PC-3 (cell line): Measurements from ENCODE around the gene RPS27L. TPM values are rescaled to one million over a fixed set of nuclear protein-coding genes. Genes with fewer than 3 reads are reported as not detected.
A peak's percentile ranks its signal among the peaks of the same experiment; 100 is the strongest.

ENCODE experiments used
- ATAC-seq: fragments of 200-7000 bp; cut with Tn5 transposase; 2 replicates; pipeline ENCODE4 v1.9.1; 2020; ENCODE audit warnings: mild to moderate bottlenecking, moderate library complexity
- BruUV-seq: library from RNA; stranded (reverse); fragments of 400-500 nt; replicated peaks from 2 replicates; lab custom pipeline; 2021; lab: Mats Ljungman, UMichigan
- CTCF ChIA-PET: fragments of 300-600 bp; sonication (Branson Sonifier 250); formaldehyde crosslinking; loops from one replicate; lab custom pipeline; 2022; ENCODE audit warnings: antibody characterized with exemption; lab: Charles Lee
- POLR2A ChIA-PET: fragments of 300-600 bp; sonication (Branson Sonifier 250); formaldehyde crosslinking; loops from one replicate; lab custom pipeline; 2022; ENCODE audit warnings: antibody characterized with exemption; ENCODE audit not compliant: unreplicated experiment; lab: Charles Lee
- DNase-seq: peaks from one replicate; pipeline ENCODE4 v3.0.0-alpha.2; 2015
- H2AFZ ChIP-seq: fragments of 300-600 bp; sonication (generic); 2 replicates; pipeline ENCODE4 v1.6.0; 2016; ENCODE audit warnings: antibody characterized with exemption, low read length
- H3F3A ChIP-seq: fragments of 300-600 bp; sonication (generic); one replicate; pipeline ENCODE4 v1.6.0; 2017; ENCODE audit warnings: antibody characterized with exemption, low read length, control low read depth, mild to moderate bottlenecking; ENCODE audit not compliant: unreplicated experiment
- H3K27ac ChIP-seq: fragments of 300-600 bp; sonication (generic); 2 replicates; pipeline ENCODE4 v1.5.1; 2016; ENCODE audit warnings: mild to moderate bottlenecking, low read length
- H3K27me3 ChIP-seq: fragments of 300-600 bp; sonication (generic); 2 replicates; pipeline ENCODE4 v1.6.1; 2016; ENCODE audit warnings: low read length, mixed read lengths
- H3K36me3 ChIP-seq: fragments of 300-600 bp; sonication (generic); 2 replicates; pipeline ENCODE4 v1.6.1; 2016; ENCODE audit warnings: low read depth, mixed run types, low read length, mixed read lengths
- H3K4me1 ChIP-seq: fragments of 300-600 bp; sonication (generic); 2 replicates; pipeline ENCODE4 v1.5.1; 2016; ENCODE audit warnings: low read length; ENCODE audit not compliant: insufficient read depth
- H3K4me2 ChIP-seq: fragments of 300-600 bp; sonication (generic); 2 replicates; pipeline ENCODE4 v1.6.0; 2016; ENCODE audit warnings: low read length
- H3K4me3 ChIP-seq: fragments of 300-600 bp; sonication (generic); 2 replicates; pipeline ENCODE4 v1.5.1; 2016; ENCODE audit warnings: mild to moderate bottlenecking, low read length, mixed read lengths
- H3K79me2 ChIP-seq: fragments of 300-600 bp; sonication (generic); 2 replicates; pipeline ENCODE4 v1.6.1; 2017; ENCODE audit warnings: low read length, mixed read lengths
- H3K9ac ChIP-seq: fragments of 300-600 bp; sonication (generic); 2 replicates; pipeline ENCODE4 v1.6.0; 2016; ENCODE audit warnings: mild to moderate bottlenecking, low read length
- H3K9me2 ChIP-seq: fragments of 300-600 bp; sonication (generic); replicated peaks from 2 replicates; pipeline ENCODE4 v1.6.1; 2016; ENCODE audit warnings: mixed run types, low read length, mixed read lengths
- H3K9me3 ChIP-seq: fragments of 300-600 bp; sonication (generic); 2 replicates; pipeline ENCODE4 v1.6.1; 2016; ENCODE audit warnings: low read length, mixed read lengths
- H4K20me1 ChIP-seq: fragments of 300-600 bp; sonication (generic); 2 replicates; pipeline ENCODE4 v1.6.1; 2016; ENCODE audit warnings: low read length, mixed read lengths
- EZH2 ChIP-seq: fragments of 300-600 bp; sonication (generic); IDR thresholded peaks from one replicate; pipeline ENCODE4 v1.6.1; 2017; ENCODE audit warnings: antibody characterized with exemption, mild to moderate bottlenecking, low read length; ENCODE audit not compliant: unreplicated experiment
- EZH2phosphoT487 ChIP-seq: fragments of 300-600 bp; sonication (generic); IDR thresholded peaks from 2 replicates; pipeline ENCODE4 v1.6.1; 2018; ENCODE audit warnings: mild to moderate bottlenecking, antibody characterized with exemption, low read length, borderline replicate concordance
- intact Hi-C: fragments of 100-400 bp; cut with micrococcal nuclease; formaldehyde crosslinking; loops from 2 replicates; pipeline ENCODE4 v1.9.0; 2023
- total RNA-seq: library from RNA; depleted of rRNA; stranded (reverse); fragments of >200 nt; gene quantifications from 2 replicates; pipeline ENCODE4 v1.2.3, GENCODE V29; 2014
- TF ChIP-seq, protein P1 (sequence below): fragments of 300-600 bp; sonication (generic); conservative IDR thresholded peaks from 2 replicates; pipeline ENCODE4 v1.5.1; 2017; ENCODE audit warnings: antibody characterized with exemption, low read depth, mild to moderate bottlenecking, low read length

Gene RPS27L
- total RNA-seq, 1 experiment from 2014 or later = 48.5 TPM

DNA sequence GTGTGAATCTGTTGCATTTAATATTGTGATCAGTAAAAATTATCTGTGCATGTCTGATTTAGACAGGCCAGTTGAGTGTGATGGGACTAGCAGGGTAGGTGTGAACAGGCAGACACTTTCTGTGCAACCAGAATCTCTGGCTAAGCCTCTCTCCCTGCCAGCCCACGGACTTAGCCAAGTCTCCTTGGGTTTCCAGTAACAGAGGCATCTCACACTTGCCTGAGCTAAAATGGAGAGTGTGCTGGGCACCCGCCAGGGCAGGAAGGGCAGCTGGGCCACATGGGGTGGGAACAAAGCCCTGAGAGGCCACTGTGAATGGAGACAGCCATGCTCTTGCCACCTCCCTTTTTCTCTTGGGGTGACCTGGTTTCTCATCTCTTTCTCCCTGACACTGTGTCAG, 12.5 kb upstream of the RPS27L start:
- intact Hi-C loops = no loop called here
- no peaks in the 10 kb centered on the region for H3K9me2 ChIP-seq
- no peak overlapping the region for H3K4me3 ChIP-seq
- no peaks in the 10 kb centered on the region for H3K27me3 ChIP-seq
- H3K27ac ChIP-seq = no peak overlapping the region
- H3K9ac ChIP-seq = no peak overlapping the region
- ChIA-PET POLR2A (no interaction called here), CTCF (no interaction called here)
- DNase-seq (no peak), ATAC-seq (no peak)
- BruUV-seq = no TSS peak
- H3K36me3 ChIP-seq = no peaks in the 10 kb centered on the region
- TF ChIP-seq EZH2 (no peak), EZH2phosphoT487 (no peak)
- TF ChIP-seq, protein P1, sequence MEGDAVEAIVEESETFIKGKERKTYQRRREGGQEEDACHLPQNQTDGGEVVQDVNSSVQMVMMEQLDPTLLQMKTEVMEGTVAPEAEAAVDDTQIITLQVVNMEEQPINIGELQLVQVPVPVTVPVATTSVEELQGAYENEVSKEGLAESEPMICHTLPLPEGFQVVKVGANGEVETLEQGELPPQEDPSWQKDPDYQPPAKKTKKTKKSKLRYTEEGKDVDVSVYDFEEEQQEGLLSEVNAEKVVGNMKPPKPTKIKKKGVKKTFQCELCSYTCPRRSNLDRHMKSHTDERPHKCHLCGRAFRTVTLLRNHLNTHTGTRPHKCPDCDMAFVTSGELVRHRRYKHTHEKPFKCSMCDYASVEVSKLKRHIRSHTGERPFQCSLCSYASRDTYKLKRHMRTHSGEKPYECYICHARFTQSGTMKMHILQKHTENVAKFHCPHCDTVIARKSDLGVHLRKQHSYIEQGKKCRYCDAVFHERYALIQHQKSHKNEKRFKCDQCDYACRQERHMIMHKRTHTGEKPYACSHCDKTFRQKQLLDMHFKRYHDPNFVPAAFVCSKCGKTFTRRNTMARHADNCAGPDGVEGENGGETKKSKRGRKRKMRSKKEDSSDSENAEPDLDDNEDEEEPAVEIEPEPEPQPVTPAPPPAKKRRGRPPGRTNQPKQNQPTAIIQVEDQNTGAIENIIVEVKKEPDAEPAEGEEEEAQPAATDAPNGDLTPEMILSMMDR = no peak
- no peaks in the 10 kb centered on the region for H3K9me3 ChIP-seq
- no peak overlapping the region for H2AFZ ChIP-seq
- no peaks in the 10 kb centered on the region for H3F3A ChIP-seq
- no peak overlapping the region for H3K4me2 ChIP-seq
- no peaks in the 10 kb centered on the region for H4K20me1 ChIP-seq
- H3K79me2 ChIP-seq = no peaks in the 10 kb centered on the region
- H3K4me1 ChIP-seq = no peaks in the 10 kb centered on the region

GRCh38 chr15:63166219-63166618, 8.9 kb upstream of the RPS27L start:
- Histone ChIP-seq H3K27me3 (no peaks in the 10 kb centered on the region), H3K9me3 (no peaks in the 10 kb centered on the region), H3F3A (no peaks in the 10 kb centered on the region), H4K20me1 (no peaks in the 10 kb centered on the region), H3K9ac (no peak overlapping the region), H3K4me1 (no peaks in the 10 kb centered on the region), H3K9me2 (no peaks in the 10 kb centered on the region), H2AFZ (no peak overlapping the region), H3K4me3 (no peak overlapping the region), H3K27ac (no peak overlapping the region), H3K4me2 (no peak overlapping the region), H3K36me3 (no peaks in the 10 kb centered on the region), H3K79me2 (no peaks in the 10 kb centered on the region)
- ATAC-seq = peak; percentile 65
- ChIA-PET POLR2A (interaction anchor here (0.6 kb wide), 1 partner anchor 74 kb away, joined by 24 read pairs; no protein-coding TSS in a partner anchor), CTCF (interaction anchor here (0.6 to 0.7 kb wide), 2 partner anchors 68 to 95 kb away, joined by 3 to 4 read pairs; no protein-coding TSS in a partner anchor)
- DNase-seq = peak; percentile 34
- TF ChIP-seq, protein P1 = peak; percentile 52
- TF ChIP-seq EZH2 = no peak
- no peak for TF ChIP-seq EZH2phosphoT487
- no TSS peak for BruUV-seq
- intact Hi-C loops = no loop called here

DNA sequence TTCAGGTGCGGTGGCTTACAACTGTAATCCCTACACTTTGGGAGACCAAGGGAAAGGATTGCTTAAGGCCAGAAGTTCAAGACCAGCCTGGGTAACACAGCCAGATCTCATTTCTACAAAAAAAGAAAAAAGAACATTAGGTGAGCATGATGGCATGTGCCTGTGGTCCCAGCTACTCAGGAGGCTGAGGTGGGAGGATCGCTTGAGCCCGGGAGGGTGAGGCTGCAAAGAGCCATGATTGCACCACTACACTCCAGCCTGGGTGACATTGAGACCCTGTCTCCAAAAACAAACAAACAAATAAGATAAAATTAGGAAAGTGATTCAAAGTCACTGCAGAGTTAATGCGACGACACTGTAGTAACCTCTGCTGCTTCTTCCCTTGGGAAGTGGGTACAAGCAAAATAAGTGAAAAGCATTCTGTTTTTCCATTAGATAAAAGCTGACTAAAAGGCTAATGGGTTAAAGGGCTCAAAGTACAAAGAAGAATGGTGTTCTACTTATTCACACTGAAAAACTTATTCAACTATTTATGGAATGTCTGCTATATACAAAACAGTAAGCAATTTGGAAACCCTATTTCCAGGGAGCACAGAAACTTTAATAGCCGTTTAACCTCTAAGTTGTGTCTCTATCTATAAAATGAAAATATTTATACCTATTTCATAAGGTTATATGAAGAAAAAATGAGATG, 8.0 kb upstream of the RPS27L start:
- no peak for ATAC-seq
- intact Hi-C loops = no loop called here
- POLR2A ChIA-PET = interaction anchor here (0.6 kb wide), 1 partner anchor 75 kb away, joined by 24 read pairs; no protein-coding TSS in a partner anchor

More for the DNA sequence above, 8.0 kb upstream of the RPS27L start:
- H3K36me3 ChIP-seq = no peaks in the 10 kb centered on the region
- no peak for DNase-seq
- no peak overlapping the region for H3K4me3 ChIP-seq
- H3K27me3 ChIP-seq = no peaks in the 10 kb centered on the region
- H4K20me1 ChIP-seq = no peaks in the 10 kb centered on the region
- no peaks in the 10 kb centered on the region for H3K9me2 ChIP-seq
- TF ChIP-seq, protein P1 = no peak
- TF ChIP-seq EZH2phosphoT487 = no peak
- no peak for TF ChIP-seq EZH2
- no peak overlapping the region for H3K4me2 ChIP-seq
- no peaks in the 10 kb centered on the region for H3K79me2 ChIP-seq
- H2AFZ ChIP-seq = no peak overlapping the region
- H3K27ac ChIP-seq = no peak overlapping the region
- no peak overlapping the region for H3K9ac ChIP-seq
- CTCF ChIA-PET = no interaction called here
- H3K9me3 ChIP-seq = no peaks in the 10 kb centered on the region
- no peaks in the 10 kb centered on the region for H3F3A ChIP-seq
- no peaks in the 10 kb centered on the region for H3K4me1 ChIP-seq
- BruUV-seq = no TSS peak
